ENCODE results near the gene HOXD8.

HOXD8 gene

DNA sequence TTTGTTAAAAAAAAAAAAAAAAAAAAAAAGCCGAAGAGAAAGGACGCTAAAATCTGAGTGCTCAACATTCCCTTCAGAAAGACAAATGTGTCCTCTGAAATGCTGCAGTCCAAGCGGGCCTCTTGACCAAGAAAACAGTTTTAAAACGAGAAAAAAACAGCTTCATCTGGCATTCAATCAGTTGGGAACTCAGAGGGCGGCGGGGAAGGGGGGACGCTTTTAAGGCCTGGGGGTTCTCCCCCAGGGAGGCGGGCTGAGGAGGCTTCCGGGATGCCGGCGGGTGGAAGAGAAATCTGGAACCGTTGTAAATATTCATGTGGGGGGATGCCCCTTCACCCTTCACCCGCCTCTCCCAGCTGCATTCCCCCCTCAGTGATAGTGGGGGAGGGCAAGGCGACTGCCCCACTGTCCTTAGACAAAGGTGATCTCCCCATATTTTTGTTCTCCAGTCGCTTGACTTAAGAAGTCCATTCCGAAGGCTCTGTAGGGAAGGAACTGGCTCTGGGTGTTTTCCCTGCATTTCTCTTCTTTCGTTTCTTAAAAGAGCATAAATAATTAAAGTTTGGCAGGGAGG lies 25.7 kb upstream of the HOXD8 start:
- no peak for DNase-seq

DNA sequence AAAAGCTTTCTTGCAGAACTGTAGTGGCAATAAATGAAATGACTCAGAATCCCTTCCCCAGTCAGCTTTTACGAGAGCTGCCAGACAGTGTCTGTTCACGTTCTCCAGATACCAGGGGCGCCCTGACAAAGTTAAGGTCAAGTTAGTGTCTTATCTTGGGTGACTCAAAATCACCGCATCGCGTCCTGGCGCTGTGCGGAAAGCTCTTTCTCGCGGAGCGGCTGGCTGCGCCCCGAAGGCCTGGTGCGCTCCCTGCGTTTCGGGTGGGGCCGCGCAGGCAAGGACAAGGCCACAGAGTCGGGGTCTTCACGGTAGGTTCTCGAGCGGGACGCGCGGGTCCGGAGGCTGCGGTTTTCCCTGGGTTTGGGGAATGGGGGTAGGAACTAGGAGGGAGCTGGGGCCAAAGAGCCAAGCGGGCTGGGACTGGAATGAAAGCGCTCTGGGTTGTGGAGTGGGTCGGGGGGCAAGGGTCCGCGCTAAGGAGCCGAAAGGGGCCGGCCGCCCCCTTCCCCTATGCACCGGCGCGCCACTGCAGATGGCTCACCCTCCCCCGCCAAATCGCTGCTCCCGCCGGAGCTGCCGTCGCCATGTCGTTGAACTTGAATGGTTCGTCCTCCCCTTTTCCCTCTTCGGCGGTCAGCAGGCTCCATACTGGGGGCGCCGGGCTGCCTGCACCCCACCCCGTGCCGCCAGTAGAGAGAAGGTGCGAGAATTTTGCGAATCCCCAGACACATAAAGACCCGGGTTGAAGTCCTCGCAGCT lies 25.0 kb upstream of the HOXD8 start:
- no peak for DNase-seq

DNA sequence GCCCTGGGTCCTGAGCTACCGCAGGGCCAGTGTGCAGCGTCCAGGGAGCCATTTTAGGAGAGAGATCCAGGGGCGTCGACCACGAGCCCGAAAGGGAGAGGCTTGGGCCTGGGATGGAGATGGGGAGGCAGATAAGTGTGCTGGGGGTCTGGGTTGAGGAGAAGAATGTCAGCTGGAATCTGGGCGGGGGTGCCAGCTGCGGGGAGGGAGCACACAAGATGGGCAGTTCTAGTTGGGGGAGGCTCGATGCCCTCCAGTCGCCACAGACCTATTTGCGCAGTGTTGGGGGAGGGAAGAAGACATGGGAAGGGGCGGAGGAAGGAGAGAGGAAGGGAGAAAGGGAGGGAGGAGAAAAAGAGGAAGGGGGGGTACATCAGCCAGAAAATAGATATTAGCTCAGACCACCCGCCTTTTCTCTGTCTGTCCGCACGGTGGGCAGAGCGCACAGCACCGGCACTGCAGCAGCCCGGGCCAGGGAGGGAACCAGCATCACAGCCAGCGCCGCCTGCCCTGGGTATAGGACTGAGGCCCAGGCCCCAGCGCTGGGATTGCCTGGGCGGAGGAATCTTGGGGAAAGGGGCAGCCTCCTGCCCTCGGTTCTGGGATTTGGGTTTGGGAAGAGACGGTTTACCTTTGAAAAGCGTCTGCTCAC lies 24.3 kb upstream of the HOXD8 start:
- no peak for DNase-seq

DNA sequence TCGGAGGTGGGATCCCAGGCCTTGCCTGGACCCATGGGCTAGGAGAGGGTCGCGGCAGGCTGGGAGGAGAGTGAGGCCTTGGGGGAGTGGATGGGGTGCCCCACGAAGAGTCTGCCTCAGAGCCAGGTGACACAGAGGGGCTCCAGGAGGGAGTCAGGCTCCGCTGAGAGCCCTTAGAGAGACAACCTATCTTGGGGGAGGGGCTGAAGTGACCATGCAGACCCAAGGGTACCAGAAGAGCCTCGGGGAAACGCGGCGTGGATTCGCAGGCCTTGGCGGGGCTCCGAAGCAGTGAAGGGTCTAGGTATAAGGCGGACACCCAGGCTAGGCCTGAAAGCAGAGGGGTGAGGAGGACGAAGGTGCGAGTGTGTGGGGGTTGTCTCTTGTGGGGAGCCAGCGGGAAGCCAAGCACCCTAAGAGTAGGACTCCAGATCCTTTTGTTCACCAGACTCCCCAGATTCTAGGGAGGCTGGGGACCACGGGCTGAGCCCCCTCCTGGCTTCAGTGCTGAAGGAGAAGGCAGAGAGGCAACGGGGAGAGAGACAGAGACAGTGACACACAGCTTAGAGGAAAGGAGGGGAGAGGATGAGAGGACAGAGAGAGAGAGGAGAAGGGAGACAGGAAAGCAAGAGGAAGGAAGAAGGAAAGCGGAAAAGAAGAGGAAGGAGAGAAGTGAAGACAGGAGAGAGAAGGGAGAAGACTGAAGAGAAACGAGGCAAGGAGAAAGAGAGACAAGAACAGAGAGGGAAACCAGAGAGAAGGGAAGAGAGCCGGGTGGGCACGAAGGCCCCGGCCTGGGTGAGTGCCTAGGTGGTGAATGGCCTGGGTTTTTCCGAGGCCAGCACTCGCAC lies 23.6 kb upstream of the HOXD8 start:
- DNase-seq: no peak

DNA sequence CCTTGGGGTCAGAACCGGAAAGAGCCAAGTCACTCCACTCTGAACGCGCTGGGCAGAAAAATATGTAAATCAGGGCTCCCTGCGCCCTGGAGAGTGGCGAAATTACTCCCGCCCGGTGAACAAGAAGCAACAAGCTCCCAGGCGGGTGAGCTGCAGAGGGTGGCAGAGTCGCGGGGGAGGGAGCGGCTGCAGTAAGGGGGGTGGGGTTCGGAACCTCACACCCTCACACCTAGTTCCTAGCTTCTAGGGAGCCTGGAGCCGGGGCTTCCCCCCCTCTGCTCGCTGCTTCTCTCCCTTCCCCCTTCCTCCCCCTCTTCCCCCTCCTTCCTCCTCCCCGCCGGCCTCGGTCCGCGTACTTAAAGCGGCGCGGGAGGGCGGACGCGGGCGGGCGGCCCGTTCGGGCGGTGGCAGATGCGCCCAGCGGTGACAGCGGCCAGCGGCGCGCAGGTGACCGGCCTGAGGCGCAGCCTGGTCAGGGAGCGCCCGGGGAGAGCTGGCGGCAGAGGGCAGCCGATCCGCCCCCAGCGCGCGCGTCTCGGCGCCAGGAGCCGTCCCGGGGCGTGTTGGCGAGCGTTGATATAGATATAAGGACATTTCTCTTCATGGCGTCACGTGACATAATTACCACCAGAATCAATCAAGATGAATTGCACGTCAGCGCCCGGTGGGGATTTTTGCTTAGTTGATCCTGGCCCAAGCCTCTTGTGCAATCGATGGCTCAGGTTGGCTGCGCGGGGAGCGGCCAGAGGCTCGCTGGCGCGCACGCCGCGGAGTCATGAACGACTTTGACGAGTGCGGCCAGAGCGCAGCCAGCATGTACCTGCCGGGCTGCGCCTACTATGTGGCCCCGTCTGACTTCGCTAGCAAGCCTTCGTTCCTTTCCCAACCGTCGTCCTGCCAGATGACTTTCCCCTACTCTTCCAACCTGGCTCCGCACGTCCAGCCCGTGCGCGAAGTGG lies 22.6 kb upstream of the HOXD8 start, which contains the start of gene HOXD11:
Gene HOXD11, plus strand, starts transcription at position 700 of the 959 bp plus-strand sequence. Its CDS starts 76 bp downstream, at position 776.
- no peak for DNase-seq

DNA sequence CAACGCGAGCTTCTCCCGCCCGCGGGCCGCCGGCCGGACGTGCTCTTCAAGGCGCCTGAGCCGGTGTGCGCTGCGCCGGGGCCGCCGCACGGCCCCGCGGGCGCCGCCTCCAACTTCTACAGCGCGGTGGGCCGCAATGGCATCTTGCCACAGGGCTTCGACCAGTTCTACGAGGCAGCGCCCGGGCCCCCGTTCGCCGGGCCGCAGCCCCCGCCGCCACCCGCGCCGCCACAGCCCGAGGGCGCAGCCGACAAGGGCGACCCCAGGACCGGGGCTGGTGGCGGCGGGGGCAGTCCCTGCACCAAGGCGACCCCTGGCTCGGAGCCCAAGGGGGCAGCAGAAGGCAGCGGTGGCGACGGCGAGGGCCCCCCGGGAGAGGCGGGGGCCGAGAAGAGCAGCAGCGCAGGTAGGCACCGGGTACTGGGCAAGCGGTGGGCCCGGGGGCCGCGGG lies 21.7 kb upstream of the HOXD8 start:
- DNase-seq: no peak

DNA sequence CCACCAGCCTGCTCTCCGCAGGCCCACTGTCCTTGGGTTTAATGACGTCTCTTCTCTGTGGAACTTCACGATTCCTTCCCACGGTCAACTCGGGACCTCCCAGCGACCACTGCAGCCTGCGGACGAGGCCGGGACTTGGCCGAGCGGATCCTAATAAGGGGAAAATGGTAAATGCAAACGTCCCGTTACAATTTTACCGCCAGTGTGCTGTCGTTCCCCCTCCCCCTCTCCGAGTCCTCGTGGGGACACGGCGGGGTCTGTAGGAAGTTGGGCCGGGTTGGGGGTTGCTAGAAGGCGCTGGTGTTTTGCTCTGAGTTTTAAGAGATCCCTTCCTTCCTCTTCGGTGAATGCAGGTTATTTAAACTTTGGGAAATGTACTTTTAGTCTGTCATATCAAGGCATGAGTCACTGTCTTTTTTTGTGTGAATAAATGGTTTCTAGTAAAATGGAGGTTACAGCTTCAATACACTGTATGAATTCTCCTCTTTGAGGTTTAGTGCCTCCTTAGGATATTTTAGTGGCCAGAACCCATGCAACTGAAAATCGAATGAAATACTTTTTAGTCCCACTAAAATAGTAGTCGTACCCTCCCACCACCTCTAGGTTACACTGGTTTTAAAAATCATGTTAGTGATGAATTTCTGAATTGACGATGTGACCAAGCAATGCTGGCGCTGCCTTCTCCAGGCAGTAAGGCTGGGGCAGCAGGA lies 20.2 kb upstream of the HOXD8 start:
- no peak for DNase-seq

DNA sequence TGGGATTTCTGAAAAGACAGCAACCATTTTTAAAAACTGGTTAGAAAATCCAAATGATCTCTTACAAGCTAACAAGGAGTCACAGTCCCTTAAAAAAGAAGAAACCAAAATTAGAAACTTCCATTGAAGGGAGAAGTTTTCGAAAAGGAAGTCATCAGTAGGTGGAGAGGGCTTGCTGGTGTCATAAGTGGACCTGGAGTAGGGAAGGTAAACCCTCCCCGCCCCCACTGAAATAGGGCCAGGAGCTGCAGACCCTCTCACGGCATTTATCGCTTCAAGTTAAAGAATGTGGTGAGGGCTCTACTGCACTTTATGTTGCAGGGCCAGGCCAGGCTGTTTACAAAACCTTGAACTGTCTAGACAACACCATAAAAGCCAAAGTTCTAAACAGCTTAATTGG lies 19.6 kb upstream of the HOXD8 start:
- no peak for DNase-seq

DNA sequence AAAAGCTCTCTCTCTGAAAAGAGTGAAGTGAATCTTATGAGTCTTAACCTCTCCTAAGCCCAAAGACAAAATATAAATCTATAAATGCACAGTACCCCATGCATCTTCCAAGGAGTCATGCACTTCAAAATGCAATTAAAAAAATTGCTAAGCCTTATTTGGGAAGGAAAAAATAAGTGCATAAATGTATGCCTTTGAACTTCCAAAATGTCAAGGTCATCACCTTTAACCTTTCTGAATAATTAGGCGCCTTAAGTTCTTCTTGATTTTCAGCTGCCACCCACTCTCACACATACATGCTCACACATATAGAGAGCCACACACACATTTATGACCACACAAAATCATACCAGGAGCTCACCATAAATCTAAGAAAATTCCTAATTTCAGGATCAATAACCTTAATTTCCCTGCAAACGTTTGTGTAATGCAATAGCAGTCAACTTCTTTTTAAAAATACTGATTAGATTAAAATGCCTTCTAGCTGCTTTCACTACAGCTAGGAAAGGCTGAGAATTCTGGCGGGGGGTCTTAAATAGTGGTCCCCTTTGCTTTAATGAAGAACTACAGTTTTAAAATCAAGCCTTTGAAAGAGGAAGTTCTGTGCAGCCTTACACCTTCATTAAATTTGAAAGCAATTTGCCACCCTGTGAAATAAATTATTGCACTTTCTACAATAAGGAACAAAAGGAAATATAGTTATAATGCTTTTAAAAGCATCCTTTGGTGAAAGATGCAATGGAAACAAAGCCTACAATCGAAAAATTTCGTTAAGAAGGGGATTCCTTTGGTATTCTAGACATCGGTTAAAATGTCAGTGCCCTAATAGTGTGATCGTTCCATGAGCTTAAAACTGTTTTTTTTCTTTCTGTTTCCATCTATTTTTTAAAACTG lies 18.8 kb upstream of the HOXD8 start:
- no peak for DNase-seq

DNA sequence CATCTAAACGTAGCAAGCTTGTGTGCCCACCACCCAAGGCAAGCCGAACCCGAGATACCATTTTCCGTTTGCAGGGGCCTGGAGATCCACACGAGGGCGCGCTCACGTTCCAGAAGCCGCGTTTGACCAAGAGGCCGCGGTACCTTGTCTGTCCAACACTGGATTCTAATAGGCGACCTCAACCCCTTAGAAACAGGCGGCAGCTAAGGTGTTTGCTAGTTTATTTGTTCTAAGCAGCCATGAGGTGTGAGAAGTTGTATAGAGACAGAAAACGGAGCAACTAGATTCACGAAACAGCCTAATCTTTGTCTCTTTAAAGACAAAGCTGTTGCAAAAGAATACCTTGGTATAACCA lies 18.2 kb upstream of the HOXD8 start:
- no peak for DNase-seq

DNA sequence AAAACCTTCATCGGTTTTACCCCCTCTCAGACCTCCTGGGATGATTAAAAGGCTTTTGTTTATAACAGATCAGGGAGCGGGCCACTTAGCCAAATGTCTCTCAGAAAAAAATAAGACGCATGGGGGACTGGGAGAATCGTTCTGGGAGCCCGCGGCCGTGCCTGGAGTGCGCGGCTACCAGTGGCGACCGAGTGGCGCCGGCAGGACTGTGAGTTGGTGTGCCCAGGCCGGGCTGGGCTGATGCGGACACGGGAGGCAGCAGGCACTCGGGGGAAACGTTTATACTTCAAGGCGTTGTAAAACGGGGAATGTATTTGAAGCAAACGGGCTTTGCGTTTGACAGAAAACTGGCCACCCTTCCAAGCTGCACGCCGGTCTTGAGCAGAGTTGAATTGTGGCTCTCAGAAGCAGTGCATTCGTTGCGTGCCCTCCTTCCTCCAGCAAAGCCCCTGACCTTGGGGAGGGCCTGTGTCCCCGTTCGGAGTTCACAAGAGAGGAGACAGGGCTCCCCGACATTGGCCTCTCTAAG lies 17.6 kb upstream of the HOXD8 start:
- no peak for DNase-seq

DNA sequence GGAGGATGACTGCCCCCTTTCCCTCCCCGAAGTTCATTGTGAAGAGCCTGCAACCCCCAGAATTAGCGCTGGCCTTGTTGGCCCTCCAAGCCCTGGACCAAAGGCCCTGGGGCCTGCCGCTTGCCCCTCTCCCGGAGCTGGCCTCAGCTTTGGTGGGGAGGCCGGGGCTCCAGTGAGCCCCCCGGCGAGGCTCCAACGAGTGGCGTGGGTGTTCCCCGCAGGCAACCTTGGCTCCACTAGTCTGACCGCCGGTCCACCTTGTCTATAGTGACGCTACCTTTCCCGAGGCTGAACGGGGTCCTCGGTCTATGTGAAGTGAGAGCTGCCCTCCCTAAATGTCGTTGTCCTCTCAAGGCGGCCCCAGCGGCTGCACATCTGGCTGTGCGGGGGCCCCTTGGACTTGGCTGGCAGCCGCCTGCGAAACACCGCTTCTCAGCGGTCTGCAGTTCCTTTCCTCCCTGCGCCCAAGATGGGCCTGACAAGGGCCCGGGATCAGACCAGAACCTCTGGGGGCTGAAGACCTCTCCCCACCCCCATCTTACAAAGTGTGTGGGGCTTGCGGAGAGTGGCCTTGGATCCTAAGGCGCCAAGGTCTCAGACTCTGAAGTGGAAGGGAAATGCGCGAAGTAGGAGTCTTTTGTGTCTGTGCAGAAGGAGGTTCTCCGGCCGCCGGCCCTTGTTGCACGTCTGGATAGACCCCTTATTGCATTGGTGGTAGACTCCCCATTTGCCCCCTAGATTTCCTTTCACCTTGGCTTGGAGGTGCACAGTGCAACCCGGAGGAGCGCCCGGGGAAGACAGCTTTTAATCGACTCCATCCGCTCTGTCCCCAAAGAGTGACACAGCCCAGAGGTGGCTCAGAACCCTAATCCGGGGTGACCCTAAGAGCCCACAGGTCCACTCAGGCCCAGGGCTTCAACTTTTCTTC lies 16.9 kb upstream of the HOXD8 start:
- DNase-seq: no peak

DNA sequence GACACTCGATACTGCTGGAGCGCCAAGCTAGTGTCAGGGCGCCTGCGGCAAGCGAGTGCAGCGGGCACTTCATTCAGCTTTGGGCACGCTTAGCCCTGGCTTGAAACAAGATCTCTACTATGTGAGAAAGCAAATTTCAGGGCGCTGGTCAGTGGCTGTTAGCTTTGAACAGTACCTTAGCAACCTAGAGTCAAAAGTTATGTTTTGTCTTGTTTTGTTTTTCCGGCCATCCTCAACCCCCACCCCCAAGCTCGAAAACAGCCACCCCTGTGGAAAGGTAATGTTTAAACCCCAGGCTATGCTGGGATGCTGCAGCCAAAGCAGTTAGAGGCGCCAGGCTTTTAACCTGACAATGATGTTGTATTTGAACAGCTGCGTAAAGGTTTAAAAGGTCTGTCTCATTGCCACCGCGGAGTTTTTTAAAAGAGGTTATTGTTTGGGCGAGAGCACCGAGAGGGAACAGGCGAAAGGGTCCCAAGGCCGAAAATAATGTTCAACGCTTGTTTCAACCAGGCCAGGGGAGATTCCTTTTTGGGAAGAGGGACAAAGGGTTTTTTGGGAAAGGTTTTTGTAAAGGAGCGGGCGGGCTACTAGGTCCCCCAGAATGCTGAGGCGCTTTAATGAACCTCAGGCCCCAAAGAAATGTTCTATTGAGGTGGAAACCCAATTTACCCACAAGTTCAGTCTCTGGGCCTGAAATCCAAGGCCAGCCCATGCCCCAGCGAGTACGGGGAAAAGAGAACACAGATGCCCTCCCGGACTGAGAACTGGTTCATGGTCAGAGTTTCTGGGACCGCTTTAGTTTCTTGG lies 15.2 kb upstream of the HOXD8 start:
- DNase-seq: no peak

DNA sequence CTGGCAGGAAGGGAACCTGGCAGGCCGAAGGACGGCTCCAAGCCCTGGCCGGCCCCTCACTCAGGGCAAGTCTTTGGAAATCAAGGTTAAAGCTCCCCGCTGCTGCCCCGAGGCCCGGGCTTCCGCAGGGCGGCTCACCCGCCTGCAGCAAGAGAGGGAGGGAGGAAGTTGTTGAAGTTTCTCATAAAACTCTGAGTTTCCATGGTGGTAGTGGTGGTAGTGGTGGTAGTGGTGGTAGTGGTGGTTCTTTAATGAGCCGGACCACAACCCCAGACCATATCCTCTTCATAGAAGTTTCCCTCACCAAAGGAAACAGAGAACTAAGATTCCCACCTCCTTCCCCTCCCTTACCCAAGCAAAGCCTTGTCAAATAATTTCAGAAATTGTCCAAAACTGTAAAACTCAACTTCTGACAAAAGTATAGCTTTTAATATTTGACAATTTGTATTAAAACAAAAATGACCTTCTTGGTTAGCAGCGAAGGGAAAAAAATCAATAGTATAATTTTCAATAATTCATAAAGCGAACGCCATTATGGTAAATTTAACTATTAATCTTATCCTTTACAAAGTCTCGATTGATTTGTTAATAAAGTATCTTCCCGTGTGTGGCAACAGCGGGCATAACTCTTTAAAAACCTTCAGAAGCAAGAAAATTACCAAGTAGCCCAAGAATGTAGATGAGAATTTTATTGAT lies 14.4 kb upstream of the HOXD8 start:
- no peak for DNase-seq

DNA sequence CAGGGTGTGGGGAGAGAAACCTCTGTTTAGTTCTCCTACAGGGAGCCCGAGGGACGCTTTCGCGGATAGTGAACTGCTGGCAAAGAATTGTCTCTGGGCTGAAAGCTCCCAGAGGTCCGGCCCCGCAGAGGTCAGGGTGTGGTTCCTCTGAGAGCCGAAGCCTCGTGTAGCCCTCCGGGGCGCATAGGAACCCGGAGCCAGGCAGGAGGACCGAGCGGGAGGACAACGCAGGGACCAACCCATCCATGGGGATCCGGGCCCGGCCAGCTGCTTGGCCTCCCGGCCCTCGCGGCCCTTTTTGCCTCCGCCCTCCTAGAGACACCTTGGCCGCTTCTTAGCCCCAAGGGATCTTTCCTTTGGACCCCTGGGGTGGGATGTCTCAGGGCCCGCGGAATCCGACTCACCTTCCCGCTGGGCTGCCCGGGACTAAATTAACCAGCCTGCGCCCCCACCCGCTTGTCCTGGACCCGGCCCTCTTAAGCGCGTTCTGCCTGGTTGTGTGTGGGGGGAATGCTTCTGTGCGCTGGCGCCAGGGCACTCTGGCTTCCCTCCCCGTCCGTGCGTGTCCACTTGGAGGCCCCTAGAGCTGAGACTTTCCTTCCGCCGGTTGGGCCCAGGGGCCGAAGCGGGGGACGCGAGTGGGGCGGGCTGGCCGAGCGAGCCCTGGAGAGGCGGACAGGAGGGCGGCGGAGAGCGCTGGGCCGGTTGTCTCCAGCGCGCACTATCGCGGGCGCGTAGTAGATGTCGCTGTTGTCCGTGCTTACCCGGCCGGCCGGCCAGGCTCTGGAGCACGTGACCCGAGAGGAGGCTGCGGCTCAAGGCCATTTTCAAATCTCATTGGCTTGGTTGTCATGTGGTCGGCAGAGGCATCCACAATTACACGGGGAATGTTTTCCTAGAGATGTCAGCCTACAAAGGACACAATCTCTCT lies 13.4 kb upstream of the HOXD8 start, which contains the start of gene HOXD10:
Gene HOXD10, plus strand, starts transcription at position 896 of the 931 bp plus-strand sequence. CDS start 56 bp downstream, outside the sequence.
- DNase-seq: no peak
